ENCODE data around the gene NOTCH1.

The NOTCH1 gene

GRCh38 chr9:136570916-136571315, 25.1 kb upstream of the NOTCH1 start:
- Histone ChIP-seq H3F3A (ENCODE audit: insufficient read depth, low read length) (peaks cover 11% of the 10 kb centered on the region; the same call in 1 of the 2 replicates), H3K9ac (ENCODE audit: low read length) (no peak overlapping the region)
- TF ChIP-seq EZH2phosphoT487 (IDR thresholded peaks at IDR 0.05; ENCODE audit: low read length), result no peak
- TF ChIP-seq CTCF (IDR thresholded peaks at IDR 0.05; ENCODE audit: low read length), result no peak
- no peak for TF ChIP-seq EZH2 (optimal IDR thresholded peaks at IDR 0.05; ENCODE audit: low read depth, low read length)

GRCh38 chr9:136570191-136570845, 24.5 kb upstream of the NOTCH1 start:
- Histone ChIP-seq H3K36me3 (replicated peaks; ENCODE audit: insufficient read depth, low read length) (no peaks in the 10 kb centered on the region), H3K4me2 (ENCODE audit: low read depth, low read length) (no peak overlapping the region), H3K9me3 (replicated peaks; ENCODE audit: insufficient read depth, low read length) (no peaks in the 10 kb centered on the region), H3K9me2 (replicated peaks; ENCODE audit: insufficient read depth, low read length) (no peaks in the 10 kb centered on the region), H3K4me1 (ENCODE audit: low read length) (peaks cover 14% of the 10 kb centered on the region), H3K79me2 (ENCODE audit: low read length) (no peaks in the 10 kb centered on the region), H3K4me3 (ENCODE audit: low read length) (no peak overlapping the region), H3K9ac (ENCODE audit: low read length) (no peak overlapping the region), H4K20me1 (ENCODE audit: insufficient read depth, low read length) (no peaks in the 10 kb centered on the region), H3K27ac (ENCODE audit: low read length) (no peak overlapping the region), H3K27me3 (replicated peaks; ENCODE audit: insufficient read depth, low read length) (no peaks in the 10 kb centered on the region), H3F3A (ENCODE audit: insufficient read depth, low read length) (peaks cover 11% of the 10 kb centered on the region; the same call in 1 of the 2 replicates), H2AFZ (ENCODE audit: low read length) (no peak overlapping the region)
- no peak for DNase-seq
- no peak for TF ChIP-seq EZH2 (optimal IDR thresholded peaks at IDR 0.05; ENCODE audit: low read depth, low read length)
- no peak for TF ChIP-seq CTCF (IDR thresholded peaks at IDR 0.05; ENCODE audit: low read length)
- no peak for TF ChIP-seq EZH2phosphoT487 (IDR thresholded peaks at IDR 0.05; ENCODE audit: low read length)

More at GRCh38 chr9:136570916-136571315, 25.1 kb upstream of the NOTCH1 start:
- Histone ChIP-seq H3K9me2 (replicated peaks; ENCODE audit: insufficient read depth, low read length) (no peaks in the 10 kb centered on the region), H3K4me1 (ENCODE audit: low read length) (peaks cover 14% of the 10 kb centered on the region), H3K36me3 (replicated peaks; ENCODE audit: insufficient read depth, low read length) (no peaks in the 10 kb centered on the region), H2AFZ (ENCODE audit: low read length) (no peak overlapping the region), H3K4me2 (ENCODE audit: low read depth, low read length) (no peak overlapping the region), H3K79me2 (ENCODE audit: low read length) (no peaks in the 10 kb centered on the region), H4K20me1 (ENCODE audit: insufficient read depth, low read length) (no peaks in the 10 kb centered on the region), H3K9me3 (replicated peaks; ENCODE audit: insufficient read depth, low read length) (no peaks in the 10 kb centered on the region), H3K4me3 (ENCODE audit: low read length) (no peak overlapping the region), H3K27ac (ENCODE audit: low read length) (no peak overlapping the region), H3K27me3 (replicated peaks; ENCODE audit: insufficient read depth, low read length) (no peaks in the 10 kb centered on the region)
- DNase-seq, result no peak

GRCh38 chr9:136569526-136570148, 23.8 kb upstream of the NOTCH1 start:
- H3F3A ChIP-seq (ENCODE audit: insufficient read depth, low read length), result peaks cover 10% of the 10 kb centered on the region; the same call in 1 of the 2 replicates
- peaks cover 17% of the 10 kb centered on the region for H3K4me1 ChIP-seq (ENCODE audit: low read length)

More at GRCh38 chr9:136569526-136570148, 23.8 kb upstream of the NOTCH1 start:
- Histone ChIP-seq H3K9me3 (replicated peaks; ENCODE audit: insufficient read depth, low read length) (no peaks in the 10 kb centered on the region), H3K4me2 (ENCODE audit: low read depth, low read length) (no peak overlapping the region), H3K36me3 (replicated peaks; ENCODE audit: insufficient read depth, low read length) (no peaks in the 10 kb centered on the region), H3K27me3 (replicated peaks; ENCODE audit: insufficient read depth, low read length) (no peaks in the 10 kb centered on the region), H2AFZ (ENCODE audit: low read length) (no peak overlapping the region), H3K4me3 (ENCODE audit: low read length) (no peak overlapping the region), H3K27ac (ENCODE audit: low read length) (no peak overlapping the region), H4K20me1 (ENCODE audit: insufficient read depth, low read length) (no peaks in the 10 kb centered on the region), H3K9me2 (replicated peaks; ENCODE audit: insufficient read depth, low read length) (no peaks in the 10 kb centered on the region), H3K79me2 (ENCODE audit: low read length) (no peaks in the 10 kb centered on the region), H3K9ac (ENCODE audit: low read length) (no peak overlapping the region)
- no peak for TF ChIP-seq EZH2phosphoT487 (IDR thresholded peaks at IDR 0.05; ENCODE audit: low read length)
- TF ChIP-seq EZH2 (optimal IDR thresholded peaks at IDR 0.05; ENCODE audit: low read depth, low read length), result no peak
- TF ChIP-seq CTCF (IDR thresholded peaks at IDR 0.05; ENCODE audit: low read length), result no peak
- DNase-seq, result no peak
